ENCODE results near the gene ASPM. TPM values are rescaled to one million over a fixed set of nuclear protein-coding genes. Genes with fewer than 3 reads are reported as not detected.

The ASPM gene
- total RNA-seq, 1 experiment from 2014 or later = 41.9 TPM

DNA sequence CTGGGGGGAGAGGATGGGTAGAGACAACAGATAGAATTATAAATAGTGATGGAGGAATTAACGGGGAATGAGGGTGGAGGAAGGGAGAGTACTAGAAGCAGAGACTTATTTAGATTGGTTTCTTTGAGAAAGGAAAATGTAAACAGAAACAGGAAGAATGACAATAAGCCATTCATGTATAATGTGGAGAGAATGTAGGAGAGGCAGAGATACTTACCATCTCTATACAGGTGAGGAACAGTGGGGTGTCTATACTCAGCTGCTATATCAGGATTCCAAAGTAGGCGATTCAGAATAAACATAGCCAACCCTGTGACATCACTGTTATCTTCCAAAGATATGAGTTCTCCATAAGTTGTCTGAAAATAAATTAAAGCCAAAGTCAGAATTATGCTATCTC is 16.8 kb downstream of the ASPM start:
- Histone ChIP-seq H3K36me3 (ENCODE audit: control insufficient read depth, insufficient read depth, low read length) (no peaks in the 10 kb centered on the region), H3K4me3 (ENCODE audit: low read depth, low read length) (no peak overlapping the region), H3K9me3 (no peaks in the 10 kb centered on the region), H3K27me3 (replicated peaks; ENCODE audit: control insufficient read depth, insufficient read depth, low read length) (no peaks in the 10 kb centered on the region), H3K4me1 (peaks cover 14% of the 10 kb centered on the region)
- CTCF ChIA-PET = no interaction called here
- peaks cover 69% of the 10 kb centered on the region for H3K36me3 Mint-ChIP-seq (ENCODE audit: insufficient read depth, unreplicated experiment)
- no peaks in the 10 kb centered on the region for H3K9me3 Mint-ChIP-seq (ENCODE audit: unreplicated experiment)
- no peak overlapping the region for H3K4me3 Mint-ChIP-seq (ENCODE audit: unreplicated experiment)
- H3K4me1 Mint-ChIP-seq (ENCODE audit: low read depth, unreplicated experiment) = no peaks in the 10 kb centered on the region
- BruUV-seq (replicated peaks) = no TSS peak
- TF ChIP-seq, protein P1, sequence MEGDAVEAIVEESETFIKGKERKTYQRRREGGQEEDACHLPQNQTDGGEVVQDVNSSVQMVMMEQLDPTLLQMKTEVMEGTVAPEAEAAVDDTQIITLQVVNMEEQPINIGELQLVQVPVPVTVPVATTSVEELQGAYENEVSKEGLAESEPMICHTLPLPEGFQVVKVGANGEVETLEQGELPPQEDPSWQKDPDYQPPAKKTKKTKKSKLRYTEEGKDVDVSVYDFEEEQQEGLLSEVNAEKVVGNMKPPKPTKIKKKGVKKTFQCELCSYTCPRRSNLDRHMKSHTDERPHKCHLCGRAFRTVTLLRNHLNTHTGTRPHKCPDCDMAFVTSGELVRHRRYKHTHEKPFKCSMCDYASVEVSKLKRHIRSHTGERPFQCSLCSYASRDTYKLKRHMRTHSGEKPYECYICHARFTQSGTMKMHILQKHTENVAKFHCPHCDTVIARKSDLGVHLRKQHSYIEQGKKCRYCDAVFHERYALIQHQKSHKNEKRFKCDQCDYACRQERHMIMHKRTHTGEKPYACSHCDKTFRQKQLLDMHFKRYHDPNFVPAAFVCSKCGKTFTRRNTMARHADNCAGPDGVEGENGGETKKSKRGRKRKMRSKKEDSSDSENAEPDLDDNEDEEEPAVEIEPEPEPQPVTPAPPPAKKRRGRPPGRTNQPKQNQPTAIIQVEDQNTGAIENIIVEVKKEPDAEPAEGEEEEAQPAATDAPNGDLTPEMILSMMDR (IDR thresholded peaks at IDR 0.05; ENCODE audit: insufficient read depth in 1 of 2, low read depth in 1 of 2, low read length in 1 of 2, severe bottlenecking in 1 of 2, unreplicated experiment in 1 of 2) = no peak
- no peak overlapping the region for H3K27ac Mint-ChIP-seq (ENCODE audit: unreplicated experiment)
- no peaks in the 10 kb centered on the region for H3K27me3 Mint-ChIP-seq (ENCODE audit: insufficient read depth, unreplicated experiment)
- intact Hi-C loops (cut with micrococcal nuclease; ENCODE audit: unreplicated experiment) = loop anchor here (1.0 kb wide), 1 partner anchor 45 kb away; no protein-coding TSS in a partner anchor
- DNase-seq = no peak
- POLR2A ChIA-PET = no interaction called here

DNA sequence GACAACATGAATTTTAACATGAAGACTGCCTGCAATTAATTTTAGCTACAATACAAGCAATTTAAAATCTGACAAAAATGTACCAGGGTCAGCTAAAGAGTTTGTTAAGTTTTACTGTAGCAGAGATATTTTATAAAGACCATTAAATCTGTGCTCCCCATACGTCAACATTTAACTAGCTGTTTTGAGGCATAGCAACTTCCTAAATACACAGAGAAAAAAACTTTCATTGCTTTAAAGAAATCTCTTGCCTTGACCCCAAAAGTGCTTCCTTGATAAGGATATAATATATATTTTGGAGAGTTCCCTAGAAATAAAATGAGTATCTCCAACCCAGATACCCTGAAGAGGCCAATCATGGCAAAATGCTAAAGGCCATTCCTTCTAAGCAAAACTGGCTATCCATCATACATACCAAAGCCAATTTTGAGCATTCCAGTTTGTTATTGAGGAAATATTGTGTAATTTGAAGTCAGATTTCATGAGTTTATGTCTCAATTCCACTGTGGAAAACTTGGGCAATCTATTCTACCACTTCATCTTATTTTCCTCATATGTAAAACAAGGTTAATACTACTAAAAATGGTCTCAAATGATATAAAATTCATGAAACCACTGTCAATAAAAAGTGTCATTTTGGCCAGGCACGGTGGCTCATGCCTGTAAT is 19.1 kb downstream of the ASPM start:
- Histone ChIP-seq H3K9me3 (no peaks in the 10 kb centered on the region), H3K4me3 (ENCODE audit: low read depth, low read length) (no peak overlapping the region), H3K4me1 (peaks cover 14% of the 10 kb centered on the region), H3K36me3 (ENCODE audit: control insufficient read depth, insufficient read depth, low read length) (no peaks in the 10 kb centered on the region), H3K27me3 (replicated peaks; ENCODE audit: control insufficient read depth, insufficient read depth, low read length) (no peaks in the 10 kb centered on the region)
- Mint-ChIP-seq H3K36me3 (ENCODE audit: insufficient read depth, unreplicated experiment) (peaks cover 59% of the 10 kb centered on the region), H3K27ac (ENCODE audit: unreplicated experiment) (no peak overlapping the region), H3K27me3 (ENCODE audit: insufficient read depth, unreplicated experiment) (no peaks in the 10 kb centered on the region), H3K4me3 (ENCODE audit: unreplicated experiment) (no peak overlapping the region), H3K9me3 (ENCODE audit: unreplicated experiment) (no peaks in the 10 kb centered on the region), H3K4me1 (ENCODE audit: low read depth, unreplicated experiment) (no peaks in the 10 kb centered on the region)
- ChIA-PET POLR2A (no interaction called here), CTCF (no interaction called here)
- TF ChIP-seq, protein P1 (IDR thresholded peaks at IDR 0.05; ENCODE audit: insufficient read depth in 1 of 2, low read depth in 1 of 2, low read length in 1 of 2, severe bottlenecking in 1 of 2, unreplicated experiment in 1 of 2) = no peak
- DNase-seq = no peak
- no TSS peak for BruUV-seq (replicated peaks)
- intact Hi-C loops (cut with micrococcal nuclease; ENCODE audit: unreplicated experiment) = no loop called here

DNA sequence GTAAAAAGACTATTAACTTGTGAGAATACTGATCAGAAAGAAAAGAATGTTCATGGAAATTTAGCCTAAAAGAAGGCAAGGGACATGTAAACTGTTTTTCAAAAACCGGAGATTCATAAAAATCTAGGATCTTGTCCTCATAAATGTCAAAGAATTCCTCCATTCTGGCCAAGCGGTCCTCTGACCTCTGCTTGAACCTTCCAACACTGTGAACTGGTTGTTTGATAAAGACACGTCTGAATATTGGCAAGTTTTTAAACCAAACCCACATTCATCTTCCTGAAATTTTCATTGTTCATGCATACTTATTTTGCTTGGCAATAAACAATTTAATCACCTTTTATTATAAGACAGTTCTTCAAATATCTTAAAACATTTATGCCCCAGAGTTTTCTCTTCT is 19.8 kb downstream of the ASPM start:
- H3K4me1 Mint-ChIP-seq (ENCODE audit: low read depth, unreplicated experiment) = no peaks in the 10 kb centered on the region
- CTCF ChIA-PET = no interaction called here
- intact Hi-C loops (cut with micrococcal nuclease; ENCODE audit: unreplicated experiment) = no loop called here
- H3K36me3 Mint-ChIP-seq (ENCODE audit: insufficient read depth, unreplicated experiment) = peaks cover 64% of the 10 kb centered on the region
- H3K9me3 Mint-ChIP-seq (ENCODE audit: unreplicated experiment) = no peaks in the 10 kb centered on the region
- no peaks in the 10 kb centered on the region for H3K27me3 Mint-ChIP-seq (ENCODE audit: insufficient read depth, unreplicated experiment)
- H3K27me3 ChIP-seq (replicated peaks; ENCODE audit: control insufficient read depth, insufficient read depth, low read length) = no peaks in the 10 kb centered on the region
- no peaks in the 10 kb centered on the region for H3K9me3 ChIP-seq
- no peak overlapping the region for H3K4me3 Mint-ChIP-seq (ENCODE audit: unreplicated experiment)
- no peaks in the 10 kb centered on the region for H3K36me3 ChIP-seq (ENCODE audit: control insufficient read depth, insufficient read depth, low read length)
- POLR2A ChIA-PET = no interaction called here
- H3K4me3 ChIP-seq (ENCODE audit: low read depth, low read length) = no peak overlapping the region
- no peak overlapping the region for H3K27ac Mint-ChIP-seq (ENCODE audit: unreplicated experiment)
- BruUV-seq (replicated peaks) = no TSS peak
- DNase-seq = no peak
- peaks cover 11% of the 10 kb centered on the region for H3K4me1 ChIP-seq
- TF ChIP-seq, protein P1 (IDR thresholded peaks at IDR 0.05; ENCODE audit: insufficient read depth in 1 of 2, low read depth in 1 of 2, low read length in 1 of 2, severe bottlenecking in 1 of 2, unreplicated experiment in 1 of 2) = no peak

Measured in Caco-2 (cell line).